GM12873 (cell line): Measurements from ENCODE around the gene SCN1A.
A peak's percentile ranks its signal among the peaks of the same experiment; 100 is the strongest.

Experiments used
- TF ChIP-seq, protein P1 (sequence below): IDR thresholded peaks from 2 replicates; pipeline ENCODE4 v1.5.1; 2012; ENCODE audit warnings: low read depth, mild to moderate bottlenecking, moderate library complexity, low read length, control low read depth; ENCODE audit not compliant: insufficient read depth; ENCODE audit errors: missing control alignments

The SCN1A gene

DNA sequence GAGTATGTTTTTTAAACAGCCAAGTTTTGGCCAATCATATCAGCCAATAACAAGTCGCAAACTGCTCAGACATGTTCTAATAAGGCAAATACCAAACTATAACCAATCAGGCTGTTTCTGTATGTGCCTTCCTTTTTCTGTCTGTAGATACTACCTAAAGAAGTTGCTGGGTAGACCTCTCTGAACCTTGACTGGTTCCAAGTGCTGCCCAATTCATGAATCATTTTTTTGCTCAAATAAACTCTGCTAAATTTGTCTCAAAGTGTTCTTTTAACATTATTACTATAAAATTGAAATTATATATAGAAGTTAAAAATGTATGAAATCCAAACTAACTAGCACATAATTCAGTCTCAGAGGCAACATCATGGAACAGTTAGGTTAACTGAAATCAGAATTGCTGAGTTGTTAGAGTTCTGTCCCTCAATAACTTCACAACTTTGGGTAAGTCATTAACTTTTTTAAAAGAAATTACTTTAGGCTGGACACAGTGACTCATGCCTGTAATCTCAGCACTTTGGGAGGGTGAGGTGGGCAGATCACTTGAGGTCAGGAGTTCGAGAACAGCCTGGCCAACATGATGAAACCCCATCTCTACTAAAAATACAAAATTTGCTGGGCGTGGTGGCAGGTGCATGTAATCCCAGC is 169.4 kb downstream of the SCN1A start:
- TF ChIP-seq, protein P1, sequence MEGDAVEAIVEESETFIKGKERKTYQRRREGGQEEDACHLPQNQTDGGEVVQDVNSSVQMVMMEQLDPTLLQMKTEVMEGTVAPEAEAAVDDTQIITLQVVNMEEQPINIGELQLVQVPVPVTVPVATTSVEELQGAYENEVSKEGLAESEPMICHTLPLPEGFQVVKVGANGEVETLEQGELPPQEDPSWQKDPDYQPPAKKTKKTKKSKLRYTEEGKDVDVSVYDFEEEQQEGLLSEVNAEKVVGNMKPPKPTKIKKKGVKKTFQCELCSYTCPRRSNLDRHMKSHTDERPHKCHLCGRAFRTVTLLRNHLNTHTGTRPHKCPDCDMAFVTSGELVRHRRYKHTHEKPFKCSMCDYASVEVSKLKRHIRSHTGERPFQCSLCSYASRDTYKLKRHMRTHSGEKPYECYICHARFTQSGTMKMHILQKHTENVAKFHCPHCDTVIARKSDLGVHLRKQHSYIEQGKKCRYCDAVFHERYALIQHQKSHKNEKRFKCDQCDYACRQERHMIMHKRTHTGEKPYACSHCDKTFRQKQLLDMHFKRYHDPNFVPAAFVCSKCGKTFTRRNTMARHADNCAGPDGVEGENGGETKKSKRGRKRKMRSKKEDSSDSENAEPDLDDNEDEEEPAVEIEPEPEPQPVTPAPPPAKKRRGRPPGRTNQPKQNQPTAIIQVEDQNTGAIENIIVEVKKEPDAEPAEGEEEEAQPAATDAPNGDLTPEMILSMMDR, result no peak

DNA sequence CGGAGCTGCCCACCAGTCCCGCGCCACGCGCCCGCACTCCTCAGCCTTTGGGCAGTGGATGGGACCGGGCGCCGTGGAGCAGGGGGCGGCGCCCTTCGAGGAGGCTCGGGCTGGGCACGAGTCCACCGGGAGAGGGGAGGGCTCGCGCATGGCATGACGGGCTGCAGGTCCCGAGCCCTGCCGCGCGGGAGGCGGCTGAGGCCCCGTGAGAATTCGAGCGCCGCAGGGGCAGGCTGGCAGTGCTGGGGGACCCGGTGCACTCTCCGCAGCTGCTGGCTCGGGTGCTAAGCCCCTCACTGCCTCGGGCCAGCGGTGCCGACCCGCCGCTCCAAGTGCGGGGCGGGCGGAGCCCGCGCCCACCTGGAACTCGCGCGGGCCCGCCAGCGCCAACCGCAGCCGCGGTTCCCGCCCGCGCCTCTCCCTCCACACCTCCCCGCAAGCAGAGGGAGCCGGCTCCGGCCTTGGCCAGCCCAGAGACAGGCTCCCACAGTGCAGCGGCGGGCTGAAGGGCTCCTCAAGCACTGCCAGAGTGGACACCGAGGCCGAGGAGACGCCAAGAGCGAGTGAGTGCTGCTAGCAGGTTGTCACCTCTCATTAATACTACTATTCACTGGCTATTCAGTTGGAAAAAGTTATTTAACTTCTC is 170.7 kb downstream of the SCN1A start:
- TF ChIP-seq, protein P1, result no peak

DNA sequence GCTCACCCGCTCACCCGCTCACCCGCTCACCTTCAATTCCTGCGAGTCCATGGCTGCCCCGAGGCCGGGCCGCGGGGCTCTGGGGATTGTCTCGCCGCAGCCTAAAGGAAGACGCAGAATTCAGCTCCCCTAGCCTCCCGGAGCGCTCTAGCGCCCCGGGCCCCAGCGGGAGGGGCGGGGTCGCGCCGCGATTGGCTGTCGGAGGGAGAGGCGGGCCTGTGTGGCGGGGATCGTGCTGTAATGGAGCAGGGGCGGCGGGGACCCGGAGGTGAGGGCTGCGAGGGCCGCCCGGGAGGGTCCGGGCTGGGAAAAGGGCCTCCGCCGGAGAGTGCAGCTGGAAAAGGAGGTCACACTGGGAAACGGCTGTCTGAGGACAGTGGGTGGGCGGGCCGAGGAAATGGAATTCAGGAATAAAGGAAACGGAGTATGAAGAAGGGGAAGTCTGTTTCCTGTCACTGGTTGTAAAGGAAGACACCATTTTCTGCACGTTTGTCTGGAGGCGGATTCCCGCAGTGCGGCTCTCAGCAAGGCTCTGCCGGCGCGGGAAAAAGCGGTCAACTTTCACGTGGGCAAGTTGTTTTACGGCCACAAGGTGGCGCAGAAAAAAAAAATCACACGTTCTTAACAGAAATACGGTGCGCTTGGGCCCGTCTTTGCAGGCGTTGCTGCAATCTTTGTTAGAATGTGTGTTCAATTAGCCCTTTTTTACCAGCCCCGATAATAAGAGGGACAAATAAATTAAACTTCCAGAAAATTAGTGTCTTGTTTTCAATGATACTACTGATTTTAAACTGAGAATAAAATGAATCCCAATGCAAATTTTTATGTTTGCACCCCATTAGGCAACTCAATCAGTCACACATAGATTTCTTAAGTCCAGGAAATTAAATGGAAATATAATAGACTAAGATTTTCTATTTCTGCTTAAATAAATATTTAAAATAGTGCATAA is 173.9 kb downstream of the SCN1A start, which contains the start of gene TTC21B:
Gene TTC21B, minus strand, starts transcription at position 122 of the 952 bp plus-strand sequence. Its CDS starts 71 bp downstream, at position 51.
- TF ChIP-seq, protein P1, result peak; percentile 78

DNA sequence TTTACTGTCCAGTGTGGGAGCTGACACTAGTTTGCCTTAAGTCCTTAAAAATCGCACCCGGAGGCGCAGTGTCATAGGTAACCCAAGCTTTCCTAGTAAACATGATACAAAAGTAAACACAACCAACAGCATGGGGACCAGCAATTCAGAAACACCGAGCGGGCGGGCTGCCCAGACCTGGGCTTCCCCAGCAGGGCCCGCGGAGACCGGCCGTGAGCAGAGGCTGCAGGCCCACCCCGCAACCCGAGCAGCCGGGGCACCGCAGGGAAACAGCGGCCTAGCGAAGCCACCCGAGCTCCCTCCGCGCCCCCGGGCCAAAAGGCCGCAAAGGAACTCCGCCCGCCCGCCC is 174.5 kb downstream of the SCN1A start:
- TF ChIP-seq, protein P1, result no peak

DNA sequence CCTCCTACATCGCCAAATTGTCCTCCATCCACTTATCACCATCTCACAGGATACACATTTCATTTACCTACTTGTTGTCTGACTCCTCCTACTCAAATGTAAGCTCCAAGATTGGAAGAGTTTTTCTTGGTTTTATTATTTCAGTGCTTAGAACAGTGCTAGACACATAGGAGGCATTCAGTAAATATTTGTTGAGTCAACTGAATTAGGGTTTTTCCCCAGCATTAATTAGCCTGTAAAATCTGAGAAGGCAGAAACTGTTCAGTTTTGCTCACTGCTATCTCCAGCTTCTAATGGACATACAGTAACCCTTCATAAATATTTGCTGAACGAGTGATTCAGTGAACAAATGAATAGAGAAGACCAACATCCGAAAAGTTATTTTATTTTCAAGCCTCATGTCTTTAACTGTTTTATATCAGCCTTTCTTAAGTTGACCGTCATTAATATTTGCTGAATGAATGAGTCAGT is 175.0 kb downstream of the SCN1A start:
- TF ChIP-seq, protein P1, result no peak

DNA sequence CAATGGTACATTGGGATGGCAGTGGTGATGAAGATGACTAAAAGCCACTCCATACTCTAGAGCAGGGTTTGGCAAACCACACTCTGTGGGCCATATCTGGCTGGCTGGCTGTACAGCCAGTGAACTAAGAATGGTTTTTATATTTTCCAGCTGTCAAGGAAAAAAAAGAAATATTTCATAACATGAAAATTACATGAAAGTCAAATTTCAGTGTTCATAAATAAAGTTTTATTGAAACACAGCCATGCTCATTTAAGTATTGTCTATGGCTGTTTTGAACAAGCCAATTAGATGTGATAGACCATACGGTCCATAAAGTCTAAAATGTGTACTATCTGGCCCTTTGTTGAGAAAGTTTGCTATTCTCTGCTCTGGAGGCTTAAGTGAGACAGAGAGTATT is 175.7 kb downstream of the SCN1A start:
- TF ChIP-seq, protein P1, result no peak

DNA sequence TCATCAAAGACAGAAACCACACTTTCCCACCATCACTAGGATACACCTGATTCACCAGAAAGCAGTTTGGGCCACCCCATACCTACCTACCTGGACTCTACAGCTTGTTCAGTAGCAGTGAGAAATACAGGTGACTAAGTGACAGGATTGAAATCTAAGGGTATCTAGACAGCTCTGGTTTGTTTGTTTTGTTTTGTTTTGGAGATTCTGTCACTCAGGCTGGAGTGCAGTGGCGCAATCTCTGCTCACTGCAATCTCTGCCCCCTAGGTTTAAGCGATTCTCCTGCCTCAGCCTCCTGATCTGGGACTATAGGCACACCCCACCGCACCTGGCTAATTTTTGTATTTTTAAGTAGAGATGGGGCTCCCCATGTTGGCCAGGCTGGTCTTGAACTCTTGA is 177.4 kb downstream of the SCN1A start:
- TF ChIP-seq, protein P1, result no peak
